ENCODE measurements around the gene CD164L2. TPM values are rescaled to one million over a fixed set of nuclear protein-coding genes. Genes with fewer than 3 reads are reported as not detected.
"Not testable (repeated sequence)": the region's sequence is repeated elsewhere in the genome, so short reads cannot be mapped to it uniquely, and the experiment has no call there.

Gene CD164L2
- total and polyA plus RNA-seq, 7 donors, result not detected

DNA sequence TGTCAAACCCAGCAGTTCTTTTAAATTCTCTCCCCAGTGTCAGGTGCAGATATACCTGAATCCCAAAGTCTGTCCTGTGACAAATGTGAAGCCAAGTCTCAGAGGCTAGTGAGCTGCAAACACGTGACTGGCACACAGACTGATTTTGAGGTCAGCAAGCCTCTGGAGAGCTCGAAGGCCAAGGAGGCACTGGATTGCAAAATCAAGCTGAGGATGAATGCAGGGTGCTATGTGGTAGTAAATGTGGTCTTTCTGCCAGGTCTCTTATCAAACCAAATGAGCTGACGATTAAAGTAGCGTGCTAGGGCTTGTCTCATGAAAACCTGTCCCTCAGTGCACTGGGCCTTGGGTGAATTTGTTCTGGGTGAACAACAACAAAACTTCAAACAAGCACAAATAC is 29.9 kb upstream of the CD164L2 start:
- peaks cover 33 to 99% of the 10 kb centered on the region in 2 donors for H3K36me3 ChIP-seq (ENCODE audit: insufficient read depth in 1 of 2, low read depth in 1 of 2)

DNA sequence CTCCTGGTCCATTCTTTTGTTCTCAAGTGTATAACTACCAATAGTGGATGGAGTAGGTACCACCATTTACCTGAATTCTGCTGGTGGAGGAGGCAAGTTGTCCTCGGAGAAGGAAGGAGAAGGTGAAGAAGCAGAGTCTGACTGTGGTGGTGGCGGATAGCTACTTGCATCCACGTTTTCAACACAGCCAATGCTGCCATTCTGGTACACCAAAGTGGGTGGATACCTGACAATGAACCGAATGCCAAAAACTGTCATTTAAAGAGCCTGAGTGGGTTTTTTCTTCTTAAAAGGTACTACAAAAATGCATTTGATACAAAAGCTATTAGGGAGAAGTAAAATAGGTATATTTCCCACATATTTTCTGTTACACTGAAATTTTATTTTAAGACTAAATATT is 29.4 kb upstream of the CD164L2 start:
- peaks cover 22% of the 10 kb centered on the region for H3K4me1 ChIP-seq
- ATAC-seq (no peak), DNase-seq (no peak)
- H3K36me3 ChIP-seq (ENCODE audit: insufficient read depth in 1 of 2, low read depth in 1 of 2), result peaks cover 32 to 99% of the 10 kb centered on the region in 2 donors
- H3K4me3 ChIP-seq, result no peak overlapping the region
- H3K27ac ChIP-seq, result peak overlapping the region; percentile 56
- WGBS, 3 donors, result 89 to 92% (median 91%) methylated on average over 4 of the region's 4 CpGs
- TF ChIP-seq, protein P1, sequence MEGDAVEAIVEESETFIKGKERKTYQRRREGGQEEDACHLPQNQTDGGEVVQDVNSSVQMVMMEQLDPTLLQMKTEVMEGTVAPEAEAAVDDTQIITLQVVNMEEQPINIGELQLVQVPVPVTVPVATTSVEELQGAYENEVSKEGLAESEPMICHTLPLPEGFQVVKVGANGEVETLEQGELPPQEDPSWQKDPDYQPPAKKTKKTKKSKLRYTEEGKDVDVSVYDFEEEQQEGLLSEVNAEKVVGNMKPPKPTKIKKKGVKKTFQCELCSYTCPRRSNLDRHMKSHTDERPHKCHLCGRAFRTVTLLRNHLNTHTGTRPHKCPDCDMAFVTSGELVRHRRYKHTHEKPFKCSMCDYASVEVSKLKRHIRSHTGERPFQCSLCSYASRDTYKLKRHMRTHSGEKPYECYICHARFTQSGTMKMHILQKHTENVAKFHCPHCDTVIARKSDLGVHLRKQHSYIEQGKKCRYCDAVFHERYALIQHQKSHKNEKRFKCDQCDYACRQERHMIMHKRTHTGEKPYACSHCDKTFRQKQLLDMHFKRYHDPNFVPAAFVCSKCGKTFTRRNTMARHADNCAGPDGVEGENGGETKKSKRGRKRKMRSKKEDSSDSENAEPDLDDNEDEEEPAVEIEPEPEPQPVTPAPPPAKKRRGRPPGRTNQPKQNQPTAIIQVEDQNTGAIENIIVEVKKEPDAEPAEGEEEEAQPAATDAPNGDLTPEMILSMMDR (IDR thresholded peaks at IDR 0.05), result no peak
- H3K9me3 ChIP-seq, result no peaks in the 10 kb centered on the region
- no peaks in the 10 kb centered on the region for H3K27me3 ChIP-seq (ENCODE audit: insufficient read depth in 3 of 3, low read length in 2 of 3)
- intact Hi-C loops (cut with DNase I), result no loop called here

More for the DNA sequence above, 29.9 kb upstream of the CD164L2 start:
- Histone ChIP-seq H3K27ac (peak overlapping the region; percentile 56), H3K9me3 (no peaks in the 10 kb centered on the region), H3K27me3 (ENCODE audit: insufficient read depth in 3 of 3, low read length in 2 of 3) (no peaks in the 10 kb centered on the region), H3K4me1 (peaks cover 27% of the 10 kb centered on the region), H3K4me3 (no peak overlapping the region)
- ATAC-seq (peak; percentile 45 to 71 (median 69)), DNase-seq (no peak)
- intact Hi-C loops (cut with DNase I), result no loop called here
- WGBS, 3 donors, result 28 to 42% (median 37%) methylated on average over 4 of the region's 4 CpGs
- TF ChIP-seq, protein P1 (IDR thresholded peaks at IDR 0.05), result no peak

DNA sequence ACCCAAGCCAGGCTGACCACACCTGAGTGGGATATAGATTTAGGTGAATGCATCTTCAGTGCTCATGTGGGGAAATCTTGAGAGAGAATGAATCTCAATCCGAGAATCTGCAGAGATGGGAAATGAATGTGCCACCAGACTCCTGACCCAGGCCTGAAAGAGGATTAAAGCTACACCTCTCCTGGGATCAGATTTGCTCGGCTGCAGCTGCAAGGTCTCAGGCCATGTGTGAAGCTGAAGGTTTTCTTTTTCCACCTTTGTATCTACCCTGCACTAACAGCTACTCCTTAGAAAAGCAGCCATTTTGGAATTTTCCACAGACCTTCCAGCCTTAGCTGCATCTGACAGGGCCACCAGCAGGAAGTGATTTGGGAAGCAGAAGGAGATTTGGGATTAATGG is 27.6 kb upstream of the CD164L2 start:
- ATAC-seq (no peak), DNase-seq (no peak)
- H3K27me3 ChIP-seq (ENCODE audit: insufficient read depth in 3 of 3, low read length in 2 of 3), result no peaks in the 10 kb centered on the region
- TF ChIP-seq, protein P1 (IDR thresholded peaks at IDR 0.05), result no peak
- peaks cover 19 to 91% of the 10 kb centered on the region in 2 donors for H3K36me3 ChIP-seq (ENCODE audit: insufficient read depth in 1 of 2, low read depth in 1 of 2)
- H3K9me3 ChIP-seq, result no peaks in the 10 kb centered on the region
- no peak overlapping the region for H3K27ac ChIP-seq
- intact Hi-C loops (cut with DNase I), result no loop called here
- 62 to 72% (median 68%) methylated on average over 2 of the region's 2 CpGs for WGBS, 3 donors
- H3K4me3 ChIP-seq, result no peak overlapping the region
- H3K4me1 ChIP-seq, result peaks cover 22% of the 10 kb centered on the region

DNA sequence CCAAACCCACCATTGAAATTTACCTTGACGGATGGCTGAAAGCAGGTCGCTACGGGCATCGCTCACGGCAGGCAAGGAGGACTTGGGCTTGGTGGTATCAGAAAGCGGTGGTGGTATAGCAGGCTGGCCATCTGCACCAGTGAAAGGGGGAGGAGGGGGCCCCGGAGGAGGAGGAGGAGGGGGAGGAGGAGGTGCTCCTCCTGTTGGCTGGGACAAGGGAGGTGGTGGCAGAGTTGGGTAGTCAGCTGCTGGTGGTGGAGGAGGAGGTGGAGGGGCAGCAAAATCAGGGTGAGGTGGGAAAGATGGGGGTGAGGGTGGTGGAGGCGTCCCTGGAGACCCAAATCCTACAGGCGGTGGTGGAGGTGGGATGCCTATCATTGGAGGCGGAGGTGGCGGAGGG is 26.5 kb upstream of the CD164L2 start:
- TF ChIP-seq, protein P1 (IDR thresholded peaks at IDR 0.05), result no peak
- intact Hi-C loops (cut with DNase I), result no loop called here
- H3K27me3 ChIP-seq (ENCODE audit: insufficient read depth in 3 of 3, low read length in 2 of 3), result no peaks in the 10 kb centered on the region
- 91 to 98% (median 93%) methylated on average over 10 to 11 of the region's 11 CpGs for WGBS, 3 donors
- no peak overlapping the region for H3K27ac ChIP-seq
- no peak overlapping the region for H3K4me3 ChIP-seq
- DNase-seq, result no peak
- H3K4me1 ChIP-seq, result peaks cover 32% of the 10 kb centered on the region
- peaks cover 19 to 81% of the 10 kb centered on the region in 2 donors for H3K36me3 ChIP-seq (ENCODE audit: insufficient read depth in 1 of 2, low read depth in 1 of 2)
- H3K9me3 ChIP-seq, result no peaks in the 10 kb centered on the region
- ATAC-seq, result no peak

DNA sequence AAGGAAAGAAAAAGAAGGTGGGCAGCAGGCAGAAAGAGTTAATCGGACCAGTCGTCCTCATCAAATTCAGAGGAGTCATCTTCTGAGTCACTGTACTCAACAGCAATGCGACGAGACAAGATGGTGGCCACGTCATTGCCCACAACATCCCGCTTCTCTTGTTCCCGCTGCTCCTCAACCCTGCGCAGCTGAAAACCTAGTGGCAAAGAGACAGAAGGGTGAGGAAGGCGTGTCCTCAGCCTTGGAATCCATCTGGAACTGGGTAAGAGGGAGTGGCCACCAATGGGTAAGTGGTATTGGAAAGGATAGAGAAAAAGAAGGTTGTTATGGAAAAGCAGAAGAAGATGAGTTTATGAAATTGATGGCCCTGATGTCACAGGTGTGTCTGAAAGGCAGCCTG is 25.0 kb upstream of the CD164L2 start:
- 93 to 98% (median 94%) methylated on average over 9 of the region's 9 CpGs for WGBS, 3 donors
- Histone ChIP-seq H3K27ac (no peak overlapping the region), H3K27me3 (ENCODE audit: insufficient read depth in 3 of 3, low read length in 2 of 3) (no peaks in the 10 kb centered on the region), H3K36me3 (ENCODE audit: insufficient read depth in 1 of 2, low read depth in 1 of 2) (peaks cover 10 to 66% of the 10 kb centered on the region in 2 donors), H3K4me3 (no peak overlapping the region), H3K4me1 (peaks cover 43% of the 10 kb centered on the region), H3K9me3 (no peaks in the 10 kb centered on the region)
- intact Hi-C loops (cut with DNase I), result no loop called here
- DNase-seq (no peak), ATAC-seq (no peak)
- TF ChIP-seq, protein P1 (IDR thresholded peaks at IDR 0.05), result no peak

DNA sequence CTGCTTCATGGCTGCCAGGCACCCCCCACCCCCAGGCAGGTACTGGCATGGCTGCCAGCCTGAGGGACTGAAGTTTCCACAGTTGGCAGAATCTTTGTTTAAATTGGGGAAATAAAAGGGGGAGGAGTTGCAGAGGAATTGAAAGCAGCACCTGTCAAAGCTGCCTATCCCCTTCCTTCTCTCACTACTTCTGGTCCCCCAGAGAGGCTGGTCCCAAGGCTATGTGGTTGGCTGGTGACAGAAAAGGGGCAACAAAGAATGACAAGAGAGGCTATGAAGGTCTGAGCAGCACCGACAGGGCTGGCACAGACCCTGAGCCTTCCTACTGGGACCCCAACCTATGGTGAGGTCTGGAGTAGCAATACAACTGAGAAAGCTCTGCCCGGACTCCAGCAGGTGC is 23.7 kb upstream of the CD164L2 start:
- Histone ChIP-seq H3K36me3 (ENCODE audit: insufficient read depth in 1 of 2, low read depth in 1 of 2) (peaks cover 4 to 52% of the 10 kb centered on the region in 2 donors), H3K27ac (peak overlapping the region; percentile 85), H3K4me1 (peaks cover 50% of the 10 kb centered on the region)
- H3K9me3 ChIP-seq; DNase-seq; H3K27me3 ChIP-seq (ENCODE audit: insufficient read depth in 3 of 3, low read length in 2 of 3); intact Hi-C loops (cut with DNase I); H3K4me3 ChIP-seq; ATAC-seq: not testable (repeated sequence)
- WGBS, 3 donors, result 63 to 77% (median 74%) methylated on average over 2 of the region's 2 CpGs

Measured in psoas muscle (tissue), 8 donors.